Activated naive CD8-positive, alpha-beta T cell treated with anti-CD3 and anti-CD28 coated beads for 36 hours (primary cell): ENCODE data around the gene OR51A2. TPM values are rescaled to one million over a fixed set of nuclear protein-coding genes. Genes with fewer than 3 reads are reported as not detected.

Source experiments
- DNase-seq: peaks from one replicate; pipeline ENCODE4 v3.0.0; 2021
- H3K27ac Mint-ChIP-seq: one replicate; pipeline ENCODE4 v1.8.0; 2022; ENCODE audit warnings: mild to moderate bottlenecking, moderate library complexity, mixed read lengths
- H3K27me3 Mint-ChIP-seq: one replicate; pipeline ENCODE4 v1.8.0; 2022; ENCODE audit warnings: mild to moderate bottlenecking, mixed read lengths
- H3K36me3 Mint-ChIP-seq: one replicate; pipeline ENCODE4 v1.8.0; 2021; ENCODE audit warnings: mild to moderate bottlenecking, mixed read lengths
- H3K4me1 Mint-ChIP-seq: one replicate; pipeline ENCODE4 v1.8.0; 2021; ENCODE audit warnings: mixed read lengths
- H3K4me3 Mint-ChIP-seq: one replicate; pipeline ENCODE4 v1.8.0; 2022; ENCODE audit warnings: mild to moderate bottlenecking, moderate library complexity, mixed read lengths
- H3K9me3 Mint-ChIP-seq: one replicate; pipeline ENCODE4 v1.8.0; 2022; ENCODE audit warnings: mixed read lengths
- total RNA-seq, 2 experiments: library from RNA; stranded (reverse); gene quantifications; one replicate each; pipeline ENCODE4 v1.2.3, GENCODE V29; 2021

OR51A2 gene
- total RNA-seq, 2 experiments from 2014 or later: not detected

DNA sequence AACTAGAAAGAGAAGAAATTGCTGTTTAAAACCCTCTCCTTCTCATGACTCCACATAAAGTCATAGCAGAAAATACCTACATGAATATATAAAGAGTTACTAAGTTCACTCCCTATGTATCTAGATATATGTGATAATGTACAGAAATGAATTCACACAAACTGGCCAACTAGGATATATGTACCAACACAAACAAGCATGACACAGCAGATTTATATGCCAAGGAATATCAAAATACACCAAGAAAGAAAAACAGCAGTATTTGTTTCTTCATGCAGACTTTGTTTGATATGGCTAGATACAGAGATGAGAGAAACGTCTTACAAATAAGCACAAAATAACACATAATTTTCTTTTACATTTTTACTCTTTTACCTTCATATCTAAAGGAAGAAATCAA, 33.2 kb downstream of the OR51A2 start:
- Mint-ChIP-seq H3K27me3 (peaks cover 5% of the 10 kb centered on the region), H3K9me3 (no peaks in the 10 kb centered on the region), H3K4me3 (no peak overlapping the region), H3K36me3 (no peaks in the 10 kb centered on the region), H3K27ac (no peak overlapping the region), H3K4me1 (no peaks in the 10 kb centered on the region)
- DNase-seq: no peak

DNA sequence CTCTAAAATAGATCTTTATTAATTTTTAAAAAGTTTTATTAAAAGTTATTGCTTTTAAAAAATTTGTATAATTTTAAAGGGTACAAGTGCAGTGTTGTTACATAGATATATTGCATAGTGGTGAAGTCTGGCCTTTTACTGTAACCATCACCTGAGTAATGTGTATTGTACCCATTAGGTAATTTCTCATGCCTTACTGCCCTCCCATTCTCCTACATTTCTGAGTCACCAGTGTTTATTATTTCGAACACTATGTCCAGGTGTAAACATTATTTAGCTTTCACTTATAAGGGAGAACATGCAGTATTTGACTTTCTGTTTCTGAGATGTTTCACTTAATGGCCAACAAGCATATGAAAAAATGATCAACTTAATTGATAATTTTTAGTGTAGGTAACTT, 33.7 kb downstream of the OR51A2 start:
- Mint-ChIP-seq H3K4me1 (no peaks in the 10 kb centered on the region), H3K36me3 (no peaks in the 10 kb centered on the region), H3K9me3 (no peaks in the 10 kb centered on the region), H3K4me3 (no peak overlapping the region), H3K27ac (no peak overlapping the region), H3K27me3 (peaks cover 5% of the 10 kb centered on the region)
- no peak for DNase-seq

DNA sequence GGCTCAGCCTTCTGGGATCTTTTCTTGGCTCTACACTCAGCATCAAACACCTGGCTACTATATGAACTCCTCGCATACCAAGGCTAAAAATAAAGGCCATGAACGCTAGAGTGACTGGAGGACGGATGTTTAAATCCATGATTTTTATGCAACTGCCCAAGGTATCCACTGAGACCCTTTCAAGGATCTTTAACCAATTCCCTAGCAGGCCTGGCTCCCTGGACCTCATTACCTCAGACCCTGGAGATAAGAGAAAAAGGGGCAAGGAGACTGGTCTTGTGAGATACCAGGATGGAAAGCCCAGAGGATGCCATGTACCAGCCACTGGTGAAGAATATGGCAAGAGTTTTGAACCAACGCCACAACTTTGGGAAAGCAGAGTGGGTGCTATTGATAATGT, 36.3 kb downstream of the OR51A2 start, which contains the start of gene OR51G2:
TSS of gene OR51G2 (minus strand) at position 101 of the 400 bp plus-strand sequence. CDS start 3,687 bp downstream, outside the sequence.
- no peaks in the 10 kb centered on the region for H3K36me3 Mint-ChIP-seq
- no peak for DNase-seq
- H3K27ac Mint-ChIP-seq: no peak within 1 kb of the TSS
- H3K27me3 Mint-ChIP-seq: peaks cover 5% of the 10 kb centered on the region
- no peaks in the 10 kb centered on the region for H3K9me3 Mint-ChIP-seq
- no peak within 1 kb of the TSS for H3K4me3 Mint-ChIP-seq
- H3K4me1 Mint-ChIP-seq: no peaks in the 10 kb centered on the region

DNA sequence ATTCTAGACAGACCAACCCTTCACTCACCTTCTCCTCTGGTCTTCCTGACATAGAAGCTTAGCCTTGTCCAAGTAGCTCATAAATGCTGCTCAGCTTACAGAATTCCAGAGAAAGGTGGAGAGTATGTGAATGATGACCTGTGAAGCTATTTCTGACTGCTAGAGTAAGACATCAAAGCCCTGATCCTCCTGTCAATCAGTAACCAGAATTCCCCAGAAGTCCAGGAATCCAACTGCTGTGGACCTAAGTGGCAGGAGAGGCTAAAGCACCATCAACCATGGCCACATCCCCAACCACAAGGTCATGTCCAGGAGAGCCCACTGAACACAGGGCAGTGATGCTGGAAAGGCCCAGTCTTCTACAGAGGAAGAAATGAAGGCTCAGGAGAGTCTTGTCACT, 38.9 kb downstream of the OR51A2 start:
- H3K4me1 Mint-ChIP-seq: no peaks in the 10 kb centered on the region
- DNase-seq: no peak
- no peaks in the 10 kb centered on the region for H3K36me3 Mint-ChIP-seq
- no peak overlapping the region for H3K27ac Mint-ChIP-seq
- H3K9me3 Mint-ChIP-seq: no peaks in the 10 kb centered on the region
- no peak overlapping the region for H3K4me3 Mint-ChIP-seq
- peaks cover 5% of the 10 kb centered on the region for H3K27me3 Mint-ChIP-seq

Other genes with a start within 250 kb of the OR51A2 start
- gene OR51F1, start 185.8 kb downstream of the OR51A2 start, total RNA-seq: not detected
- not detected for gene OR52R1, start 151.3 kb downstream of the OR51A2 start, total RNA-seq
- not detected for gene OR51F2, start 134.4 kb downstream of the OR51A2 start, total RNA-seq
- gene OR51S1, start 106.5 kb downstream of the OR51A2 start, total RNA-seq: not detected
- not detected for gene OR51T1, start 73.8 kb downstream of the OR51A2 start, total RNA-seq
- not detected for gene OR51A7, start 51.9 kb downstream of the OR51A2 start, total RNA-seq
- not detected for gene OR51G2, start 36.4 kb downstream of the OR51A2 start, total RNA-seq
- gene OR51G1, start 31.4 kb downstream of the OR51A2 start, total RNA-seq: not detected
- gene OR51A4, start 8.1 kb downstream of the OR51A2 start, total RNA-seq: not detected
- not detected for gene OR51L1, start 39.1 kb upstream of the OR51A2 start, total RNA-seq
- not detected for gene OR52J3, start 90.8 kb upstream of the OR51A2 start, total RNA-seq
- gene OR52E2, start 103.9 kb upstream of the OR51A2 start, total RNA-seq: not detected
- gene OR52E1, start 113.9 kb upstream of the OR51A2 start, total RNA-seq: not detected
- not detected for gene OR52A5, start 182.6 kb upstream of the OR51A2 start, total RNA-seq
- not detected for gene OR52A1, start 199.0 kb upstream of the OR51A2 start, total RNA-seq
- not detected for gene OR51V1, start 245.0 kb upstream of the OR51A2 start, total RNA-seq